ENCODE data around the gene RRAGD.

Gene RRAGD

GRCh38 chr6:89339565-89339964, 72.5 kb downstream of the RRAGD start:
- DNase-seq: no peak

- DNase-seq: no peak
Measured at GRCh38 chr6:89335164-89335563, 76.9 kb downstream of the RRAGD start.

- no peak for DNase-seq
Measured at GRCh38 chr6:89330910-89331309, 81.2 kb downstream of the RRAGD start.

GRCh38 chr6:89328976-89329375, 83.1 kb downstream of the RRAGD start:
- no peak for DNase-seq

- no peak for DNase-seq
Measured at GRCh38 chr6:89324304-89324703, 87.8 kb downstream of the RRAGD start.

GRCh38 chr6:89323511-89323971, 88.5 kb downstream of the RRAGD start:
- DNase-seq: no peak

- no peak for DNase-seq
Measured at GRCh38 chr6:89321131-89321970, 90.7 kb downstream of the RRAGD start.

- no peak for DNase-seq
Measured at GRCh38 chr6:89320012-89320559, 92.0 kb downstream of the RRAGD start.

- DNase-seq: no peak
Measured at GRCh38 chr6:89317067-89317466, 95.0 kb downstream of the RRAGD start.

- DNase-seq: no peak
Measured at GRCh38 chr6:89315249-89315885, 96.7 kb downstream of the RRAGD start, which contains the start of gene GABRR2. GABRR2 (minus strand) TSS chr6:89315299; CDS start chr6:89315165, 134 bp downstream.

GRCh38 chr6:89314692-89315091, 97.4 kb downstream of the RRAGD start:
- DNase-seq: no peak

Measured in activated T-cell treated with anti-CD3 and anti-CD28 coated beads, Interleukin-2, amount 50 U/mL, for 48 hours (primary cell).